ENCODE results near the gene RNGTT.
"Not testable (repeated sequence)": the region's sequence is repeated elsewhere in the genome, so short reads cannot be mapped to it uniquely, and the experiment has no call there.

Gene RNGTT

DNA sequence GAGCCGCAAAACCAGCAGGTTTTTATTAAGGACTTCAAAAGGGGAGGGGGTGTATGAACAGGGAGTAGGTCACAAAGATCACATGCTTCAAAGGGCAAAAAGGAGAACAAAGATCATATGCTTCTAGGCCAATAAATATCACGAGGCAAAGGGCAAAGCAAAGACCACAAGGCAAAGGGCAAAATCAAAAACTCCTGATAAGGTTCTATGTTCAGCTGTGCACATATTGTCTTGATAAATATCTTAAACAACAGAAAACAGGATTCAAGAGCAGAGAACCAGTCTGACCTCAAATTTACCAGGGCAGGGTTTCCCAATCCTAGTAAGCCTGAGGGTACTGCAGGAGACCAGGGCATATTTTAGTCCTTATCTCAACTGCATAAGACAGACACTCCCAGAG, 5.8 kb upstream of the RNGTT start:
- DNase-seq, result not testable (repeated sequence)

DNA sequence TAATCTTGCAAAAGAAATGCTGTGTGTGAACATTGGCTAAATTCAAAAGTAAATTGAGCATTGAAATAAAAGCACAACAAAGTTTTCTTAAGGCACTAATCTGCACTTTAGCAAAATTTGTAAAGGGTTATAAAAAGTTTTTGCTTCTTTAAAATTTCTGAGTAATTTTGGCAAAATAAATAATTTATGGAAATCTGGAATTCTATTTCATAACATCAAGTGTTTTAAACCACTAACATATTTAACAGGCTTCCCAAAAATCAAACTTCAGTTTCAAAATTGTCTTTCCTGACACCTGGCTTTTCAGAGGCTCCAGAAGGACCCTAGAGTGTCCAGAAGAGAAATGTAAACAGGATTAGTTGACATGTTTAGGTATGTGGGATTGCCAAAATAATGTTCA, 4.5 kb upstream of the RNGTT start:
- DNase-seq, result no peak

DNA sequence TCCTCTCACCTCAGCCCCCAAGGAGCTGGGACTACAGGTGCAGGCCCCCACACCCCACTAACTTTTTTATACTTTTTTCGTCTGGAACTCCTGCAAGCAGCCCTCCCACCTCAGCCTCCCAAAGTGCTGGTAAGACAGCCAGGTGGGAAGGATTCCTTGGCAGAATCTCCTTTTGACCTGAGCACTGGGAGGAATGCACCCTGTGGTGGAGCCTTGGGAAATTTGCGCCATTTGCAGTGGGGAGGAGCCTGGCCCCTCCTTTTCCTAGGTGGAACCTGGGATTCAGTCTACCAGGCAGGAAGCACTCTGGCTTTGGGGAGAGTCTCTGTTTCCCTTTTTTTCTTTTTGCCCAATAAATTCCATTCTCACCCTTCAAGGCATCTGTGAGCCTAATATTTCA, 2.3 kb upstream of the RNGTT start:
- no peak for DNase-seq

DNA sequence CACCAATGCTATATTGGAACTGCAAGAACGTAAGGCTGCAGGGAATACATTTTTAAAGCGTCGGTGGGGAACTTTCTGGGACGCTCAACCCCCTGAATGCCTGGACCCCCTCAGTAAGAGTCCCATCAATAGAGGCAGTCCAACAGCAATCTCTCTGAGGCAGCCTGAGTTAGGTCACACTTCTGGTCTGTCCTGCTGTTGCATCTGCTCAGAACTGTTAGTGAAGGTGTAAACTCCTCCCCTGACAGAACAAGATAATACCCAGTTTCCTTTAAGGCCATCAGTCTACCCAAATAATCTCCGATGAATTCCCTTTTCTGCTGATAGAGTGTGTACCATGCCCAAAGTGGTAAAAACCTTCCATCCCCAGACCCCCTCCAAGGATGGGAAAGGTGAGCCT, 1.1 kb upstream of the RNGTT start:
- DNase-seq, result peak in 1 of 2 experiments; percentile 22

DNA sequence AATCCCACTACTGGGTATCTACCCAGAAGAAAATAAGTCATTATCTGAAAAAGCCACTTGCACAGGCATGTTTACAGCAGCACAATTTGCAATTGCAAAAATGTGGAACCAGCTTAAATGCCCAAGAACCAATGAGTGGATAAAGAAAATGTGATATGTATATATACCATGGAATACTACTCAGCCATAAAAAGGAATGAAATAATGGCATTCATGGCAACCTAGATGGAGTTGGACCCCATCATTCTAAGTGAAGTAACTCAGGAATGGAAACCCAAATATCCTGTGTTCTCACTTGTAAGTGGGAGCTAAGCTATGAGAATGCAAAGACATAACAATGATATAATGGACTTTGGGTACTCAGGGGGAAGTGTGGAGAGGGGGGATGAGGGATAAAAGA, 4.6 kb downstream of the RNGTT start:
- no peak for DNase-seq

- DNase-seq, result no peak
These were observed 9.7 kb downstream of the RNGTT start for GRCh38 chr6:88953550-88954386.

GRCh38 chr6:88952065-88952704, 11.2 kb downstream of the RNGTT start:
- no peak for DNase-seq

- no peak for DNase-seq
These were observed 17.9 kb downstream of the RNGTT start for GRCh38 chr6:88945415-88946008.

DNA sequence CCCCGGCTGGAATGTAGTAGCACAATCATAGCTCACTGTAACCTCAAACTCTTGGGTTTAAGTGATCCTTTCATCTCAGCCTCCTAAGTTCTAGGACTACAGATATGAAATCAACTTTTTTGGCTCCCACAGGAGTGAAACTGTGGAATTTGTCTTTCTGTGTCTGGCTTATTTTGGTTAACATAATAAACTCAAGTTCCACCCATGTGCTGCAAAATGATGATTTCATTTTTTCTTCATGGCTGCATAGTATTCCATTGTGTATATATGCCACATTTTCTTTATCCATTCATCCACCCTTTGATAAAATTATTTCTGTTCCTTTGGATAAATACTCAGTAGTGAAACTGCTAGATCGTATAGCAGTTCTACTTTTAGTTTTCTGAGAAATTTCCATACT, 29.9 kb downstream of the RNGTT start:
- DNase-seq, result no peak

DNA sequence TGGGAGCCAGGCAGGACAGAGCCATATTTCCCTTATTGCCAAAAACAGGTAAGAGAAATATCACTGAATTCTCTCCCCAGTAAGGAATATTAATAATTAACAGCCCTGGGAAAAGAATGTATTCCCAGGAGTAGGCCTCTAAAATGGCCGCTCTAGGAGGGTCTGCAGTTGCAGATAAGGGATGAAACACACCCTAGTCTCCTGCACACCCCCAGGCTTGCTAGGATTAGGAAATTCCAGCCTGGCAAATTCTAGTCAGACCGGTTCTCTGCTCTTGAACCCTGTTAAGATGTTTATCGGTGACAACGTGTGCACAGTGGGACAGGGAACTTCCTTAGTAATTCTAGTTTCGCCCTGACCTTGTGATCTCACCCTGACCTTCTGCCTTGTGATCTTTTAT, 31.4 kb downstream of the RNGTT start:
- not testable (repeated sequence) for DNase-seq

- DNase-seq, result no peak
These were observed 40.5 kb downstream of the RNGTT start for GRCh38 chr6:88922775-88923548.

DNA sequence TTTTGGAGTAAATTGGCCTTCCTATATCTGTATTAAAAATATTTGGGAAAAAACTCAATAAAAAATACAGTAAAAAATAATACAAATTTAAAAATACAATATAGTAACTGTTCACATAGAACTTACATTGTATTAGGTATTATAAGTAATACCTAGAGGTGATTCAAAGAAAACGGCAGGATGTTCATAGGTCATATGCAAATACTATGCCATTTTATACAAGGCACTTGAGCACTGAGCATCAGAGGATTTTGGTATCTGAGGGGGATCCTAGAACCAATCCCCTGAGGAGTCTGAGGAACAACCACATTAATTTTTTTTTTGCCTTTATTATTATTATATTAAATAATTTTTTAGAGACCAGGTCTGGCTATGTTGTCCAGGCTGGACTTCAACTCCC, 41.7 kb downstream of the RNGTT start:
- no peak for DNase-seq

- DNase-seq, result no peak
These were observed 42.4 kb downstream of the RNGTT start for GRCh38 chr6:88920774-88921733.

DNA sequence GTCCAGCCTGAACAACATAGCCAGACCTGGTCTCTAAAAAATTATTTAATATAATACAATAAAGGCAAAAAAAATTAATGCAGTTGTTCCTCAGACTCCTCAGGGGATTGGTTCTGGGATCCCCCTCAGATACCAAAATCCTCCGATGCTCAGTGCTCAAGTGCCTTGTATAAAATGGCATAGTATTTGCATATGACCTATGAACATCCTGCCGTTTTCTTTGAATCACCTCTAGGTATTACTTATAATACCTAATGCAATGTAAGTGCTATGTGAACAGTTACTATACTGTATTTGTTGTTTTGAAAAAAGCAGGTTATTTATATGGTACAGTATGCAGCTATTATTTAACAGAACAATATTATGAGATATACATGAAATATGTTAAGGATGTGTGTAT, 43.3 kb downstream of the RNGTT start:
- no peak for DNase-seq

- peak in 1 of 2 experiments; percentile 3 for DNase-seq
These were observed 44.4 kb downstream of the RNGTT start for GRCh38 chr6:88919032-88919431.

DNA sequence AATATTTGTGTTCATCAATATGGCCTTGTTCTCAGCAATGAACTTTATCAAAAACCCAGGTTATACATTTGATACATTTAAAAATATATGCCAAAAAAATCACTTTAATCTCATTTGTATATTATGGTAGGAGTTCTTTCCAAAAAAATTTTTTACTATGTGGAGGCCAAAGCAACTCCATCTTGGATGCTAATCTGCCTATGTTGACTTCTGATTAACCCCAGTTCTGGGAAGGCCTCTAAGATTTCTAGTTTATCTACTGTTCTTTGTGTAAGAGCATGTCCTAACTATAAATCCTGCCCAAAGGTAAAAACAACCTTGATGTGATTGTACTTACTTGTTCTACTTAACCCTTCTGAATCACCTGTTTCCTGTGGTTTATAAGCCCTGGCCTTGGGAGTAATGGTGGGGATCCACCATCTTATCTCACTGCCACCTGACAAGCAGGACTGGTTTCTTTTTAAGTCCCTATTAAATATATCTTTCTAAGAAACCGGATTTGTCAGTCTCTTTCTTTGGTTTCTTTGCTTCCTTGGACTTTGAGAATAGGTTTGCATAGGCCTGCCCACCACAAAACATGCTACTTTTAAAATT, 46.7 kb downstream of the RNGTT start:
- no peak for DNase-seq

GRCh38 chr6:88914895-88915598, 48.4 kb downstream of the RNGTT start:
- DNase-seq, result no peak

DNA sequence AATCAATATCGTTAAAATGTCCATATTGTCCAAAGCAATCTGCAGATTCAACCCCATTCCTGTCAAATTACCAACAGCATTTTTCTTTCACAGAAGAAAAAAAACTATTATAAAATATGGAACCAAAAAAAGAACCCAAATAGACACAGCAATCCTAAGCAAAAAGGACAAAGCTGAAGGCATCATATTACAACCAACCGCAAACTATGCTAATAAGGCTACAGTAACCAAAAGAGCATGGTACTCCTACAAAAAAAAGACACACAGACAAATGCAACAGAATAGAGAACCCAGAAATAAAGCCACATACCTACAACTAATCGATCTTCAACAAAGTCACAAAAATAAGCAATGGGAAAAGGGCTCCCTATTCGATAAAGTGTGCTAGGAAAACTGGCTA, 49.2 kb downstream of the RNGTT start:
- DNase-seq, result no peak

- DNase-seq, result no peak
These were observed 49.9 kb downstream of the RNGTT start for GRCh38 chr6:88913471-88913870.

DNA sequence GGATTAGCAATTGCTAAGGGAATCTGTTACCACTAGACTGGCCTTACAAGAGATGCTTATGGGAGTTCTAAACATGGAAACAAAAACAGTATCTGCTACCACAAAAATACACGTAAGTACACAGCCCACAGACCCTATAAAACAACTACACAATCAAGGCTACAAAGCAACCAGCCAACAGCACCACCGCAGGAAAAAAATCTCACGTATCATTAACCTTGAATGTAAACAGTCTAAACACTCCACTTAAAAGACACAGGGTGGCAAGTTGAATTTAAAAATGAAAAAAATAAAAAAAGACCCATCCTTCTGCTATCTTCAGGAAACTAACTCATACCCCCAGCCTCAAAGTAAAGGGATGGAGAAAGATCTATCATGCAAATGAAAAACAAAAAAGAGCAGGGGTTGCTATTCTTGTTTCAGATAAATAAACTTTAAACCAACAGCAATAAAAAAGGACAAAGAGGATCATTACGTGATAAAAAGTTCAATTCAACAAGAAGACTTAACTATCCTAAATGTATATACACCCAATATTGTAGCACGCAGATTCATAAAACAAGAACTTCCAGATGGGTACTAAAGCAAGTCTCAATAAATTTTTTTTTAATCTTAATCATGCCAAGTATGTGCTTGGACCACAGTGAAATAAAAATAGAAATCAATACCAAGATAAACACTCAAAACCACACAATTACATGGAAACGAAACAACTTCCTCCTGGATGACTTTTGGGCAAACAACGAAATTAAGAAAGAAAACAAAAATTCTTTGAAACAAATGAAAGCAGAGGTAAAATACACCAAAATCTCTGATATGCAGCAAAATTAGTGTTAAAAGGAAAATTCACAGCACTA, 52.3 kb downstream of the RNGTT start:
- no peak for DNase-seq
